Smooth muscle cell of trachea (primary cell): Measurements from ENCODE around the gene STIP1. TPM values are rescaled to one million over a fixed set of nuclear protein-coding genes. Genes with fewer than 3 reads are reported as not detected.

Experiments
- total RNA-seq: library from RNA; depleted of rRNA; stranded (reverse); fragments of >200 nt; gene quantifications from 2 replicates; pipeline ENCODE4 v1.2.1, GENCODE V29; 2014

The STIP1 gene
- total RNA-seq: 119 and 132 TPM in 2 replicates

DNA sequence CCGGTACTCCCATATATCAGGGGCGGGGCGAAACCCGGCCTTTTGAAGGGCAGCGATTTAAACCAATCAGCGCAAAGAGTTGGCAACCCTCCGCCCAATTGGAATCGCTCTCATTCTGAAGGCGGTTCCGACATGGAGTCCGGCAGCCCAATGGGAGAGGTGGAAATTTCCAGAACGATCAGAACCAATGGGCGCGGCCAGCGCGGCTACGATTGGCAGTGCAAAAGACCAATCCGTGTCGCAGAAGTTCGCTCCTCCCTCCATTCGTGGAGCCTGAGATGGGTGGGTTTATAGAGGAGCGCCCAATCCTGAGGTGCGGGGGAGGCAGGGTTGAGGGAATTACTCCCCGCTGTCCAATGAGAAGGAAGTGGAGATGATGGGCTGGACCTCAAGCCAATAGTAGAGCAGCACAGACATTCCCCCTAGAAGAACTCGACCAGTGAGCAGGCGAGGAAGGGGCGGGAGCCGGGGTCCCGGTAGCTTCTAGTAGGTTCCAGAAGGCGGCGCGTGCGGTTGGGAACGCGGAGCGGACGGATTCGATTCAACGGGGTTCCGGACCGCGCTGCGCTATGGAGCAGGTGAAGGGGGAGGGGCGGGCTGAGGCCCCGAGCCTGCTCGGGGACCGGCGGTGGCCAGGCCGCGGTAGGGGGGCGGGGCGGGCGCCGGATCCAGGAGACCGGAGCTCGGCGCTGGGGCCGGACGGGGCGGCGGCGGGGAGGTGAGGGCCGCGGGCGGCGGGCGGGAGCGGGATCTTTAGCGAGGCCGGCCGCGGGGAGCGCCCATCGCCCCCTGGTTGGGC lies at the start of gene STIP1:
Gene STIP1 (plus strand): TSS at position 479 of the 799 bp plus-strand sequence. CDS start 91 bp downstream, at position 570.

GRCh38 chr11:64165842-64166635 lies 19.9 kb upstream of the STIP1 start, which contains the start of gene MACROD1:
Gene MACROD1 (minus strand): TSS chr11:64166113. CDS start chr11:64165994, 119 bp downstream.

DNA sequence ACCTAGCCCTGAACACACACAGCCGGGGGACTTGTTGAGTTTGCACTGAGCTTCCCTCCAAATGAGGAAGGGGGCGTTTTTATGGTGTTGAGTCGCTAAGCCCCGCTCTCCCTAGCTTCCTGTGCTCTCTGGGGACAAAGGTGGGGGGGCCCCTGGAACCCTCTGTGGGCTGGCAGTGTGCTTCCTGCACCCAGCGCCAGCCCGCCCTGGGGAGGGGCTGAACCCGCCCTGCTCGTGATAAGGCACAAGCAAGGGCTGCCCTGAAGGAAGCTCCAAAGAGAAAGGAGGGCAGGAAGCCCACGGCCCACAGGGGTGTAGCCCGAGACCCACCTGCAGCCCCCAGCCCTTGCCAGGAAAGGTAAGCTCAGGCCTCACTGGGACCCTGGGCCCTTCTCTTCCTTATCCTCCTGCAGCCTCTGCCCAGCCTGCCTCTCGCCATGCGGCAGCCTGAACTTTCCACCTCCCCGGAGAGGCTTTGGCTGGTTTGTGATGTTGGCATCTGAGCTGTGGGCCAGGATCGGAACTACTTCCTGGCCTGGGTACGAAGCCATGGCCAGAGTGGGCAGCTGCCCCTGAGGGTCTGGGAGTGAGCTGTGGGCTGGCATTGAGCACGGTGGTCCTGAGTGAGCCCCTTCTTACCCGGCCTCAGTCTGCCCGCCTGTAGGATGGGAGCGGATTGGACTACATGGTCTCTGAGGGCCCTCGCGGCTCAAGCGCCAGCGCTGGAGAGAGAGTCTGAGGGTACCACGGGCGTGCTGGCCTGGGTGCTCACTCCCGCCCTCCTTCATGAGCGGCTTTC lies 20.7 kb downstream of the STIP1 start, which contains the start of gene FERMT3:
Gene FERMT3 (plus strand): TSS at position 265 of the 799 bp plus-strand sequence. CDS start 644 bp downstream, outside the sequence.

GRCh38 chr11:64225608-64226506 lies 39.9 kb downstream of the STIP1 start, which contains the start of the genes NUDT22 and TRPT1:
Gene NUDT22 (plus strand): TSS chr11:64226274. CDS start chr11:64226653, 379 bp downstream.
Gene TRPT1 (minus strand): TSS chr11:64226186. CDS start chr11:64225860, 326 bp downstream.

GRCh38 chr11:64230171-64230984 lies 44.4 kb downstream of the STIP1 start, which contains the start of gene DNAJC4:
Gene DNAJC4 (plus strand): TSS chr11:64230548. CDS start chr11:64230855, 307 bp downstream.

DNA sequence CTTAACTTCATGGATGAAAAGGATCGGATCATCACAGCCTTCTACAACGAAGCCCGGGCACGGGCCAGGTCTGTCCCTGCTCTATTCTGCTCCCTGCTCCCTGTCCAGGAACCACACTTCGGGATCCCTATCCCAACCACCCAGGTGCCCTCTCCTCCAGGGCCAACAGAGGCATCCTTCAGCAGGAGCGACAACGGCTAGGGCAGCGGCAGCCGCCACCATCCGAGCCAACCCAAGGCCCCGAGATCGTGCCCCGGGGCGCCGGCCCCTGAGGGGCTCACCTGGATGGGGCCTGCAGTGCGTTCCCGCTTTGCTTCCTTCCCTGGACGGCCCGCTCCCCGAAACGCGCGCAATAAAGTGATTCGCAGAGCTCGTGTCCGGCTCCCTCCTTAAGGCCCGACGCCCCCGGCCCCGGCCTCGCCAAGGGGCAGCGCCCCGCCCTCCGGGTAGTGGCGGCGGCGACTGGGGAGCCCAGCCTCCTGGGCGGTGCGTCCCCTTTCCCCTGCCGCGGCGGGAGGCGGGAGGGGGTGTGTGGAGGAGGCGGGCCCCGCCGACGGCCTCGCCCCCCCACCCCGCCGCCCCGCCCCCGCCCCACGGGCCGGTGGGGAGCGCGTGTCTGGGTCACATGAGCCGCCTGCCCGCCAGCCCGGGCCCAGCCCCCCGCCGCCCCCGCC lies 48.1 kb downstream of the STIP1 start, which contains the start of gene VEGFB:
Gene VEGFB (plus strand): TSS at position 672 of the 674 bp plus-strand sequence. CDS start 250 bp downstream, outside the sequence.

DNA sequence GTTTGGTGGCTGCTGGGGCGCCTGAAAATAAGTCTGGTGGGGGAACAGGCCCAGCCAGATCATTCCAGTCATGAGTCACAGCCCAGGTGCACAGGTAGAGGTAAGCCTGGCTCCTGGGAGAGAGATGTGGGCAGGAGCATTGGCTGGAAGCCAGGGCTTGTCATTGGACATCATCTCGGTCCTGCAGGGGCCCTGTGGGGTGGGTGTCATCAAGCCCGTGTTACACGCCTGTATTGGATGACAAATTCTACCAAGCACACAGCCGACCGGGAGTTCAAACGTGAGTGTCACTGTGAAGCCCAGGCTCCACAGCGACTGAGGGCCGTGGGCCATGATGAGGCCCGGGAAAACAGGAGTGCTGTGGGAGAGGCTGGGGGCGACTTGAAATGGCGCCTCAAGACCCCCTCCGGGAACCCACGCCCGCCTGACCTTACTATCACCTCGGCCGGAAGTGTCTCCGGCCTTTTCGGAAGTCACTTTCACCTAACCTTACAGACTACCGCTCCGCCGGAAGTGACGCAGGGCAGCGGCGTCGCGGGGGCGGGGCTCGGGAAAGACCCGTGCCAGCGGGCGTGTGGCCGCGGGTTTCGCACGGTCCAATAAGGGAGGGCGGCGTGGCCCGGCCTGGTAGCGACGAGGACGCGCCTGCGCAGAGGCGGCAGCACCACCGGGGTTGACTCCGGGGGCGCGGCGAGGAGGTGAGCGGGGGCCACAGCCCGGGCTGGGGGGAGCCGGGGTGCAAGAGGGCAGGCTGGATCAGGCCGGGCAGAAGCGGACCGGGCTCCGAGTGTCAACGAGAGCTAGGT lies 54.7 kb downstream of the STIP1 start, which contains the start of gene FKBP2:
Gene FKBP2 (plus strand): TSS at position 661 of the 806 bp plus-strand sequence. CDS start 1,293 bp downstream, outside the sequence.

DNA sequence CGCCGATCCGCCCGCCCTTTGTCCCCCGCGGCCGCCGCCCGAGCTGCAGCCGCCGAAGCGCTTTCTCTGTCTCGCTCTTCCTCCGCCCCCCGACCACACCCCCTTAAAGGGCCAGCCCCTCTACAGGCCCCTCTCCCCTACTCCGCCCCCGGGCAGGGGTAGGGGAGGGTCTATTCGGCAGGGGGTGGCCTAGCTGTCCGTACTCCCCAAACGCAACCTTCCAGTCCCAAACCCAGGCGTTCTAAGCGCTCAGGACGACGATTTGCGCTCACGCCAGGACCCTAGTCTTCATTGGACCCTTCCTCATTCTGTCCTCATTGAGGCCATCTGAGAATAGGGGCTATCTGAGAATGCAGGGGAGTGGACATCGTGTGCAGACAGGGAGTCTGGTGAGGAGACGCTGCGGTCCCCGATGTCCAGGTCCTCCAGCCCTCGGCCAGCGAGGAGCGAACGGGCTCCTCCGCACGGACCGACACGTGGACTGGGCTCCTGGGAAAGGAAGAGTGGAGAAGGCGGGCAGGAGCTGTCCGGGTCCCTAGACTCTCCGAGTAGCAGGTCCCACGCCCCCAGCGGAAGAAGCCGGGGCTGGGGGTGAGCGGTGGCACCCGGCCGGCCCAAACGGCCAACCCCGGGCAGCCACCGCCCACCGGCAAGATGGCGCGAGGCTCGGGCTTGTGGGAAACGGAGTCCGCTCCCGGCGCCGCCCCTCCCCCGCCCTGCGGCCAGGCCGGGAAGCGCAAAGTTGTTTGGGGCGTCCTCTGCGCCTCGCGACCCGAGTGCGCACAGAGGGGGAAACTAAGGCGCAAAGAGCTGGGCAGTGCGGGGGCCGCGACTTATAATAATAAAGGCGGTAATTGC lies 61.1 kb downstream of the STIP1 start, which contains the start of gene PPP1R14B:
Gene PPP1R14B (minus strand): TSS at position 73 of the 858 bp plus-strand sequence. CDS start 270 bp downstream, outside the sequence.

DNA sequence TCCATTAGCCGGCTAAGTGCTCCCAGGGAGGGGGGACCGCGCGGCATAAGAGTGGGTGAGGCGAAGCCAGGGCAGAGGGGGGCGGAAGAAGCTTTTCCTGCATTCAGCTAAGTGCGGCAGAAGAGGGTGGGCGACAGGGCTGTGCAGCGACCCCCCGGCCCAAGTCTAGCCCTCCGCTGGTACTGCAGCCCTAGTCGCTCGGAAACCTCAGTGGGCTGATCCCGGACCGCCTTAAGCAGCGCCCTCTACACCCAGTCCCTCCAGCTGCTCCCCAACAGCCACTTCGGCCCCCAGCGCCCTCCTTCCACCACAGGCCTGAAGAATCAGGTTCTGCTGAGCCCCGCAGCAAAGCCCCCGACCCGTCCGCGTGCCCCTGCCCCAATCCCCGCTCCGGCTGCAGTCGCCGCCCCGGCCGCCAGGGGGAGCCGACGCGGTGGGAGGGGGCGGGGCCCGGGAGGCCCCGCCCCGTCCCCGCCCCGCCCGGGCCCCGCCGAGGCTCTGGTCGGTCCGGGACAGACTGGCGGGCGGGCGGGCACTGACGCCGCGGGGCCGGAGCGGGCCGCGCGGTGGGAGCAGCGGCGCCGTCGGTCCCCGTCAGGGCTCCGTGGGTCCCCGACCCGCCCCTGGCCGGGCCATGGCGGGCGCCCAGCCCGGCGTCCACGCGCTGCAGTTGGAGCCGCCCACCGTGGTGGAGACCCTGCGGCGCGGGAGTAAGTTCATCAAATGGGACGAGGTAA lies 65.2 kb downstream of the STIP1 start, which contains the start of gene PLCB3:
Gene PLCB3 (plus strand): TSS at position 515 of the 737 bp plus-strand sequence. CDS start 120 bp downstream, at position 635.

Other genes starting within 250 kb of the STIP1 start
- gene NAA40, start 247.2 kb upstream of the STIP1 start, total RNA-seq: 7.9 and 9.9 TPM in 2 replicates
- 375 and 521 TPM in 2 replicates for gene COX8A, start 211.6 kb upstream of the STIP1 start, total RNA-seq
- 43.0 and 60.2 TPM in 2 replicates for gene OTUB1, start 199.7 kb upstream of the STIP1 start, total RNA-seq
- 0.15 and 0.50 TPM in 2 replicates for gene FLRT1, start 150.2 kb upstream of the STIP1 start, total RNA-seq
- 22.4 and 23.3 TPM in 2 replicates for gene MACROD1, start 20.1 kb upstream of the STIP1 start, total RNA-seq
- 1.8 and 6.0 TPM in 2 replicates for gene FERMT3, start 20.6 kb downstream of the STIP1 start, total RNA-seq
- 28.5 and 50.6 TPM in 2 replicates for gene TRPT1, start 40.0 kb downstream of the STIP1 start, total RNA-seq
- gene NUDT22, start 40.1 kb downstream of the STIP1 start, total RNA-seq: 62.4 and 66.0 TPM in 2 replicates
- 8.0 and 18.2 TPM in 2 replicates for gene DNAJC4, start 44.4 kb downstream of the STIP1 start, total RNA-seq
- gene VEGFB, start 48.4 kb downstream of the STIP1 start, total RNA-seq: 38.7 and 41.5 TPM in 2 replicates
- gene FKBP2, start 54.9 kb downstream of the STIP1 start, total RNA-seq: 45.7 and 91.8 TPM in 2 replicates
- 164 and 283 TPM in 2 replicates for gene PPP1R14B, start 60.8 kb downstream of the STIP1 start, total RNA-seq
- gene PLCB3, start 65.4 kb downstream of the STIP1 start, total RNA-seq: 46.4 and 54.9 TPM in 2 replicates
- gene BAD, start 98.5 kb downstream of the STIP1 start, total RNA-seq: 80.6 and 85.5 TPM in 2 replicates
- gene GPR137, start 99.7 kb downstream of the STIP1 start, total RNA-seq: 11.8 and 21.2 TPM in 2 replicates
- gene KCNK4, start 105.1 kb downstream of the STIP1 start, total RNA-seq: 0.17 TPM in 1 of 2 replicates, not detected in the other
- gene CATSPERZ, start 114.2 kb downstream of the STIP1 start, total RNA-seq: 0.44 and 0.66 TPM in 2 replicates
- 34.6 and 44.3 TPM in 2 replicates for gene ESRRA, start 119.4 kb downstream of the STIP1 start, total RNA-seq
- gene TRMT112, start 131.4 kb downstream of the STIP1 start, total RNA-seq: 177 and 342 TPM in 2 replicates
- 202 and 213 TPM in 2 replicates for gene PRDX5, start 131.9 kb downstream of the STIP1 start, total RNA-seq
- 1.0 and 1.2 TPM in 2 replicates for gene CCDC88B, start 154.0 kb downstream of the STIP1 start, total RNA-seq
- 45.8 and 49.0 TPM in 2 replicates for gene RPS6KA4, start 173.0 kb downstream of the STIP1 start, total RNA-seq